B cell (primary cell): ENCODE data around the gene MAIP1. TPM values are rescaled to one million over a fixed set of nuclear protein-coding genes. Genes with fewer than 3 reads are reported as not detected.

Source experiments
- ATAC-seq: fragments of 200-7000 bp; cut with Tn5 transposase; one replicate; pipeline ENCODE4 v1.10.0; 2021; ENCODE audit warnings: low read depth, mild to moderate bottlenecking, moderate number of reproducible peaks, moderate library complexity
- CTCF ChIA-PET: fragments of 350-600 bp; sonication (Branson Sonifier 250); formaldehyde crosslinking; loops from one replicate; lab custom pipeline; 2021; ENCODE audit warnings: antibody characterized with exemption, inconsistent platforms; lab: Charles Lee
- POLR2A ChIA-PET: fragments of 350-600 bp; sonication (Branson Sonifier 250); formaldehyde crosslinking; loops from one replicate; lab custom pipeline; 2021; ENCODE audit warnings: antibody characterized with exemption; lab: Charles Lee
- DNase-seq: peaks from one replicate; pipeline ENCODE4 v3.0.0; 2013
- H2AFZ ChIP-seq: 2 replicates; pipeline ENCODE4 v1.6.1; 2012; ENCODE audit warnings: mild to moderate bottlenecking, low read depth, low read length; ENCODE audit not compliant: insufficient read depth, poor library complexity, severe bottlenecking
- H3K27ac ChIP-seq, 2 donors: 1 replicate in 1 of 2; 2 replicates in 1 of 2; pipeline ENCODE4 v1.5.1; 2012 to 2013; ENCODE audit warnings: low read length in 2 of 2, mild to moderate bottlenecking in 2 of 2, moderate library complexity in 1 of 2
- H3K27me3 ChIP-seq, 4 experiments: fragments of 200-600 bp in 1 of 4; sonication (generic) in 1 of 4; replicated peaks in 1 of 4; 1 replicate in 2 of 4; 2 replicates in 2 of 4; pipeline versions ENCODE4 v1.6.1 to v1.7.0; 2013 to 2016; ENCODE audit warnings: low read length in 3 of 4, mild to moderate bottlenecking in 2 of 4, mixed read lengths in 1 of 4, moderate library complexity in 1 of 4; ENCODE audit not compliant: insufficient read depth in 4 of 4, control insufficient read depth in 3 of 4; ENCODE audit errors: control extremely low read depth in 1 of 4
- H3K36me3 ChIP-seq, 2 experiments: replicated peaks in 1 of 2; 1 replicate in 1 of 2; 2 replicates in 1 of 2; pipeline versions ENCODE4 v1.6.1 to v1.7.1; 2013; ENCODE audit warnings: low read length in 1 of 2; ENCODE audit not compliant: insufficient read depth in 2 of 2, control insufficient read depth in 1 of 2; ENCODE audit errors: control extremely low read depth in 1 of 2, extremely low read depth in 1 of 2
- H3K4me1 ChIP-seq, 2 donors: fragments of 200-600 bp in 1 of 2; sonication (generic) in 1 of 2; 1 replicate in 1 of 2; 2 replicates in 1 of 2; pipeline versions ENCODE4 v1.5.1 to v1.6.1; 2013 to 2017; ENCODE audit warnings: low read length in 2 of 2; ENCODE audit not compliant: control insufficient read depth in 2 of 2, insufficient read depth in 2 of 2
- H3K4me2 ChIP-seq: replicated peaks from 2 replicates; pipeline ENCODE3; 2012; ENCODE audit warnings: mild to moderate bottlenecking, low read depth, low read length; ENCODE audit not compliant: poor library complexity, severe bottlenecking
- H3K4me3 ChIP-seq, 5 experiments: fragments of 200-600 bp in 1 of 5; sonication (generic) in 1 of 5; 1 replicate in 3 of 5; 2 replicates in 2 of 5; pipeline versions ENCODE4 v1.5.1 to v1.7.0; 2011 to 2016; ENCODE audit warnings: low read length in 4 of 5, mild to moderate bottlenecking in 4 of 5, low read depth in 2 of 5, control low read depth in 1 of 5, moderate library complexity in 1 of 5; ENCODE audit not compliant: insufficient read depth in 1 of 5; ENCODE audit errors: control extremely low read depth in 1 of 5, extremely low read depth in 1 of 5
- H3K79me2 ChIP-seq: fragments of 200-600 bp; sonication (generic); one replicate; pipeline ENCODE4 v1.6.0; 2016; ENCODE audit warnings: low read length; ENCODE audit not compliant: control insufficient read depth, insufficient read depth
- H3K9ac ChIP-seq: fragments of 200-600 bp; sonication (generic); 2 replicates; pipeline ENCODE4 v1.6.1; 2017; ENCODE audit warnings: mild to moderate bottlenecking, low read length, moderate library complexity
- H3K9me3 ChIP-seq, 3 donors: one replicate each; pipeline versions ENCODE4 v1.6.1 to v1.7.1; 2013; ENCODE audit warnings: low read length in 2 of 3; ENCODE audit not compliant: control insufficient read depth in 2 of 3, insufficient read depth in 1 of 3; ENCODE audit errors: control extremely low read depth in 1 of 3
- H4K20me1 ChIP-seq: 2 replicates; pipeline ENCODE4 v1.6.0; 2012; ENCODE audit warnings: mild to moderate bottlenecking, low read length; ENCODE audit not compliant: insufficient read depth, control insufficient read depth, poor library complexity, severe bottlenecking
- H3K27ac Mint-ChIP-seq: one replicate; pipeline ENCODE4 v1.8.0; 2021; ENCODE audit warnings: mixed read lengths
- H3K27me3 Mint-ChIP-seq: one replicate; pipeline ENCODE4 v1.8.0; 2021; ENCODE audit warnings: mixed read lengths
- H3K4me1 Mint-ChIP-seq: one replicate; pipeline ENCODE4 v1.8.0; 2021; ENCODE audit warnings: mixed read lengths
- H3K4me3 Mint-ChIP-seq: one replicate; pipeline ENCODE4 v1.8.0; 2021; ENCODE audit warnings: mixed read lengths
- H3K9me3 Mint-ChIP-seq: one replicate; pipeline ENCODE4 v1.8.0; 2022; ENCODE audit warnings: mixed read lengths; ENCODE audit not compliant: insufficient read depth
- EZH2 ChIP-seq: IDR thresholded peaks from 2 replicates; pipeline ENCODE4 v1.6.1; 2012; ENCODE audit warnings: borderline replicate concordance, low read depth, mild to moderate bottlenecking, moderate library complexity, low read length; ENCODE audit not compliant: insufficient read depth, poor library complexity, severe bottlenecking
- WGBS: methylation state at CpG from one replicate; pipeline ENCODE4 v1.1.5; 2013; ENCODE audit warnings: missing lambda C conversion rate; ENCODE audit not compliant: insufficient coverage; 5-methylcytosine and 5-hydroxymethylcytosine counted together
- intact Hi-C: fragments of 100-400 bp; cut with micrococcal nuclease; formaldehyde crosslinking; loops from one replicate; pipeline ENCODE4 v1.10.0; 2022
- polyA plus RNA-seq: library from polyadenylated mRNA; depleted of rRNA; stranded (reverse); fragments of >200 nt; gene quantifications from 2 replicates; pipeline ENCODE4 v1.2.3, GENCODE V29; 2012
- total RNA-seq, 2 donors: library from RNA; stranded (reverse); fragments of 120-200 nt in 1 of 2; gene quantifications; 1 replicate in 1 of 2; 2 replicates in 1 of 2; pipeline versions ENCODE4 v1.2.3 to v1.2.4, GENCODE V29; 2013 to 2022
- TF ChIP-seq, protein P1 (sequence below): fragments of 200-600 bp; IDR thresholded peaks from one replicate; pipeline ENCODE4 v1.8.0; 2022; ENCODE audit warnings: antibody characterized with exemption, mild to moderate bottlenecking

The MAIP1 gene
- total and polyA plus RNA-seq, 2 donors (not counting 1 experiment from before 2014, with no cell fraction given), result 14.4 to 15.8 TPM

GRCh38 chr2:199946196-199946595 is 9.2 kb upstream of the MAIP1 start:
- Mint-ChIP-seq H3K9me3 (no peaks in the 10 kb centered on the region), H3K4me3 (no peak overlapping the region), H3K27ac (no peak overlapping the region), H3K4me1 (peaks cover 3% of the 10 kb centered on the region), H3K27me3 (no peaks in the 10 kb centered on the region)
- ATAC-seq (no peak), DNase-seq (no peak)
- ChIA-PET POLR2A (no interaction called here), CTCF (no interaction called here)
- no peak overlapping the region for H3K4me2 ChIP-seq
- no peaks in the 10 kb centered on the region for H3K27me3 ChIP-seq
- no peak overlapping the region for H2AFZ ChIP-seq
- H4K20me1 ChIP-seq, result no peaks in the 10 kb centered on the region
- no peak overlapping the region for H3K4me3 ChIP-seq
- H3K4me1 ChIP-seq, result no peaks in the 10 kb centered on the region
- H3K9me3 ChIP-seq, result no peaks in the 10 kb centered on the region
- H3K9ac ChIP-seq, result no peak overlapping the region
- peaks cover 24% of the 10 kb centered on the region for H3K79me2 ChIP-seq
- no peak overlapping the region for H3K27ac ChIP-seq
- intact Hi-C loops, result no loop called here
- WGBS, result no CpG with 5 or more reads among the region's 1 CpG
- no peak for TF ChIP-seq EZH2
- TF ChIP-seq, protein P1, sequence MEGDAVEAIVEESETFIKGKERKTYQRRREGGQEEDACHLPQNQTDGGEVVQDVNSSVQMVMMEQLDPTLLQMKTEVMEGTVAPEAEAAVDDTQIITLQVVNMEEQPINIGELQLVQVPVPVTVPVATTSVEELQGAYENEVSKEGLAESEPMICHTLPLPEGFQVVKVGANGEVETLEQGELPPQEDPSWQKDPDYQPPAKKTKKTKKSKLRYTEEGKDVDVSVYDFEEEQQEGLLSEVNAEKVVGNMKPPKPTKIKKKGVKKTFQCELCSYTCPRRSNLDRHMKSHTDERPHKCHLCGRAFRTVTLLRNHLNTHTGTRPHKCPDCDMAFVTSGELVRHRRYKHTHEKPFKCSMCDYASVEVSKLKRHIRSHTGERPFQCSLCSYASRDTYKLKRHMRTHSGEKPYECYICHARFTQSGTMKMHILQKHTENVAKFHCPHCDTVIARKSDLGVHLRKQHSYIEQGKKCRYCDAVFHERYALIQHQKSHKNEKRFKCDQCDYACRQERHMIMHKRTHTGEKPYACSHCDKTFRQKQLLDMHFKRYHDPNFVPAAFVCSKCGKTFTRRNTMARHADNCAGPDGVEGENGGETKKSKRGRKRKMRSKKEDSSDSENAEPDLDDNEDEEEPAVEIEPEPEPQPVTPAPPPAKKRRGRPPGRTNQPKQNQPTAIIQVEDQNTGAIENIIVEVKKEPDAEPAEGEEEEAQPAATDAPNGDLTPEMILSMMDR, result no peak
- H3K36me3 ChIP-seq, result peaks cover 13 to 41% of the 10 kb centered on the region in 2 experiments

GRCh38 chr2:199946836-199947235 is 8.5 kb upstream of the MAIP1 start:
- H4K20me1 ChIP-seq, result no peaks in the 10 kb centered on the region
- peaks cover 13 to 37% of the 10 kb centered on the region in 2 experiments for H3K36me3 ChIP-seq
- ATAC-seq (no peak), DNase-seq (no peak)
- Mint-ChIP-seq H3K4me3 (no peak overlapping the region), H3K27me3 (no peaks in the 10 kb centered on the region), H3K27ac (no peak overlapping the region), H3K4me1 (peaks cover 3% of the 10 kb centered on the region), H3K9me3 (no peaks in the 10 kb centered on the region)
- H3K9me3 ChIP-seq, result no peaks in the 10 kb centered on the region
- no peak overlapping the region for H3K27ac ChIP-seq
- no peaks in the 10 kb centered on the region for H3K4me1 ChIP-seq
- TF ChIP-seq, protein P1, result no peak
- no peak for TF ChIP-seq EZH2
- POLR2A ChIA-PET, result no interaction called here
- H3K27me3 ChIP-seq, result no peaks in the 10 kb centered on the region
- no peak overlapping the region for H3K4me3 ChIP-seq
- CTCF ChIA-PET, result no interaction called here
- H2AFZ ChIP-seq, result no peak overlapping the region
- intact Hi-C loops, result no loop called here
- H3K9ac ChIP-seq, result no peak overlapping the region
- H3K4me2 ChIP-seq, result no peak overlapping the region
- peaks cover 24% of the 10 kb centered on the region for H3K79me2 ChIP-seq
